Measurements from ENCODE around the gene GAS6.

GRCh38 chr13:113843063-113843654 lies 20.7 kb downstream of the GAS6 start:
- TF ChIP-seq FOXM1 (IDR thresholded peaks at IDR 0.05; ENCODE audit: borderline replicate concordance) (no peak), ELF4 (IDR thresholded peaks at IDR 0.05) (no peak), SP1 (IDR thresholded peaks at IDR 0.05) (no peak), FOXK2 (IDR thresholded peaks at IDR 0.05) (no peak), BHLHE40 (IDR thresholded peaks at IDR 0.05; ENCODE audit: borderline replicate concordance) (no peak), L3MBTL2 (conservative IDR thresholded peaks at IDR 0.05) (no peak)
- TF ChIP-seq, protein P1, sequence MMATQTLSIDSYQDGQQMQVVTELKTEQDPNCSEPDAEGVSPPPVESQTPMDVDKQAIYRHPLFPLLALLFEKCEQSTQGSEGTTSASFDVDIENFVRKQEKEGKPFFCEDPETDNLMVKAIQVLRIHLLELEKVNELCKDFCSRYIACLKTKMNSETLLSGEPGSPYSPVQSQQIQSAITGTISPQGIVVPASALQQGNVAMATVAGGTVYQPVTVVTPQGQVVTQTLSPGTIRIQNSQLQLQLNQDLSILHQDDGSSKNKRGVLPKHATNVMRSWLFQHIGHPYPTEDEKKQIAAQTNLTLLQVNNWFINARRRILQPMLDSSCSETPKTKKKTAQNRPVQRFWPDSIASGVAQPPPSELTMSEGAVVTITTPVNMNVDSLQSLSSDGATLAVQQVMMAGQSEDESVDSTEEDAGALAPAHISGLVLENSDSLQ (IDR thresholded peaks at IDR 0.05), result no peak
